ENCODE data around the gene RNF14.

DNA sequence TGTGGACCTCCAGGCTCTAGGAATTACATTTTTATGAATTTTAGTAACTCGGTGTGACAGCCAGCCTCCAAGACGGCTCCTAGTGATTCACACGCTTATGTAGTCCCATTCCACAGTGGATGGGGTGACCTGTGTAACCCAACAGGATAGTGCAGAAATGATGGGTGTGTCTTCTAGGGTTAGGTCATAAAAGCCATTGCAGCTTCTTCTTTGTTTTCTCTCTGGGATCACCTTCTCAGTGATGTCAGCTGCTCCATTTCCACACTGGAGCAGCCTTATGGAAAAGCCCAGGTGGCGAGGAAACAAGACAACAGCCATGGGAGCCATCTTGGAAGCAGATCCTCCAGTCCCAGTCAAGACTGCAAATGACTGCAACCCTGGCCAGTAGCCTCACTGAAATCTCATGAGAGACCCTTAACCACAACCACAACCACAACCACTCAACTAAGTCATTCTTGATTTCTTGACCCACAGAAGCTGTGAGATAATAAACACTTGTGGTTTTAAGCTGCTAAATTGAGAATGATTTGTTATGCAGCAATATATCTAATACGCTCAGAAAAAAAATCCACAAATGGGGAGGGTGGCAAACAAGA is 49.0 kb downstream of the RNF14 start:
- TF ChIP-seq, protein P1, sequence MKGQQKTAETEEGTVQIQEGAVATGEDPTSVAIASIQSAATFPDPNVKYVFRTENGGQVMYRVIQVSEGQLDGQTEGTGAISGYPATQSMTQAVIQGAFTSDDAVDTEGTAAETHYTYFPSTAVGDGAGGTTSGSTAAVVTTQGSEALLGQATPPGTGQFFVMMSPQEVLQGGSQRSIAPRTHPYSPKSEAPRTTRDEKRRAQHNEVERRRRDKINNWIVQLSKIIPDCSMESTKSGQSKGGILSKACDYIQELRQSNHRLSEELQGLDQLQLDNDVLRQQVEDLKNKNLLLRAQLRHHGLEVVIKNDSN (IDR thresholded peaks at IDR 0.05) = no peak
- TF ChIP-seq ZBTB7A (IDR thresholded peaks at IDR 0.05; ENCODE audit: low read depth) (no peak), FOXM1 (IDR thresholded peaks at IDR 0.05; ENCODE audit: borderline replicate concordance, low read depth) (no peak), CEBPB (IDR thresholded peaks at IDR 0.05) (no peak), TAF1 (IDR thresholded peaks at IDR 0.05; ENCODE audit: low read depth) (no peak), REST (IDR thresholded peaks at IDR 0.05; ENCODE audit: low read depth) (no peak), TCF12 (IDR thresholded peaks at IDR 0.05; ENCODE audit: low read depth) (no peak), EGR1 (IDR thresholded peaks at IDR 0.05) (no peak)
- TF ChIP-seq, protein P2, sequence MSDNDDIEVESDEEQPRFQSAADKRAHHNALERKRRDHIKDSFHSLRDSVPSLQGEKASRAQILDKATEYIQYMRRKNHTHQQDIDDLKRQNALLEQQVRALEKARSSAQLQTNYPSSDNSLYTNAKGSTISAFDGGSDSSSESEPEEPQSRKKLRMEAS (IDR thresholded peaks at IDR 0.05) = no peak
